SW480 (cell line): ENCODE data around the gene C1QTNF2.

ENCODE experiments used
- DNase-seq: peaks from one replicate; pipeline ENCODE4 v3.0.0-alpha.2; 2016; ENCODE audit warnings: low spot score

Gene C1QTNF2

GRCh38 chr5:160371294-160371693, 868 bp upstream of the C1QTNF2 start:
- no peak for DNase-seq

- no peak for DNase-seq
These were observed 248 bp upstream of the C1QTNF2 start for GRCh38 chr5:160370713-160371034.

GRCh38 chr5:160367885-160368284, 2.5 kb downstream of the C1QTNF2 start:
- DNase-seq: no peak

GRCh38 chr5:160367261-160367660, 3.2 kb downstream of the C1QTNF2 start:
- no peak for DNase-seq

- DNase-seq: no peak
These were observed 4.2 kb downstream of the C1QTNF2 start for GRCh38 chr5:160366230-160366629.

- no peak for DNase-seq
These were observed 6.6 kb downstream of the C1QTNF2 start for GRCh38 chr5:160363660-160364395.

GRCh38 chr5:160363211-160363610, 7.2 kb downstream of the C1QTNF2 start:
- DNase-seq: no peak

GRCh38 chr5:160361624-160362228, 8.7 kb downstream of the C1QTNF2 start:
- no peak for DNase-seq

GRCh38 chr5:160360310-160360709, 10.1 kb downstream of the C1QTNF2 start:
- no peak for DNase-seq

- DNase-seq: no peak
These were observed 10.6 kb downstream of the C1QTNF2 start for GRCh38 chr5:160359816-160360215.

- DNase-seq: no peak
These were observed 11.2 kb downstream of the C1QTNF2 start for GRCh38 chr5:160359242-160359641.

GRCh38 chr5:160357861-160358411, 12.5 kb downstream of the C1QTNF2 start:
- no peak for DNase-seq

GRCh38 chr5:160357394-160357793, 13.0 kb downstream of the C1QTNF2 start:
- no peak for DNase-seq

GRCh38 chr5:160356550-160357347, 13.7 kb downstream of the C1QTNF2 start:
- no peak for DNase-seq

- DNase-seq: no peak
These were observed 15.8 kb downstream of the C1QTNF2 start for GRCh38 chr5:160354666-160355065.

GRCh38 chr5:160353379-160353778, 17.0 kb downstream of the C1QTNF2 start:
- DNase-seq: no peak

- DNase-seq: no peak
These were observed 18.1 kb downstream of the C1QTNF2 start for GRCh38 chr5:160352308-160352707.

- no peak for DNase-seq
These were observed 20.5 kb downstream of the C1QTNF2 start for GRCh38 chr5:160349935-160350303.

- no peak for DNase-seq
These were observed 21.0 kb downstream of the C1QTNF2 start for GRCh38 chr5:160349249-160349934.

- no peak for DNase-seq
These were observed 22.3 kb downstream of the C1QTNF2 start for GRCh38 chr5:160348080-160348479.

- DNase-seq: no peak
These were observed 23.0 kb downstream of the C1QTNF2 start for GRCh38 chr5:160347448-160347847.

- no peak for DNase-seq
These were observed 27.9 kb downstream of the C1QTNF2 start for GRCh38 chr5:160342413-160342941.
